HG03196 (cell line): Measurements from ENCODE around the gene PTPRM.
"Not testable (repeated sequence)": the region's sequence is repeated elsewhere in the genome, so short reads cannot be mapped to it uniquely, and the experiment has no call there.

Source experiments
- ATAC-seq: cut with Tn5 transposase; IDR thresholded peaks from one replicate; pipeline ENCODE4 v1.9.1; 2021; ENCODE audit not compliant: unreplicated experiment

The PTPRM gene

GRCh38 chr18:7721532-7721931, 154.4 kb downstream of the PTPRM start:
- no peak for ATAC-seq

- no peak for ATAC-seq
Measured at GRCh38 chr18:7722955-7723354, 155.8 kb downstream of the PTPRM start.

- no peak for ATAC-seq
Measured at GRCh38 chr18:7723558-7723957, 156.4 kb downstream of the PTPRM start.

GRCh38 chr18:7725473-7725872, 158.4 kb downstream of the PTPRM start:
- no peak for ATAC-seq

GRCh38 chr18:7725897-7726296, 158.8 kb downstream of the PTPRM start:
- no peak for ATAC-seq

GRCh38 chr18:7726522-7726921, 159.4 kb downstream of the PTPRM start:
- no peak for ATAC-seq

- no peak for ATAC-seq
Measured at GRCh38 chr18:7727361-7728076, 160.4 kb downstream of the PTPRM start.

GRCh38 chr18:7728297-7728696, 161.2 kb downstream of the PTPRM start:
- no peak for ATAC-seq

GRCh38 chr18:7729868-7730267, 162.8 kb downstream of the PTPRM start:
- ATAC-seq = no peak

GRCh38 chr18:7730682-7731081, 163.6 kb downstream of the PTPRM start:
- no peak for ATAC-seq

- ATAC-seq = no peak
Measured at GRCh38 chr18:7733642-7734041, 166.5 kb downstream of the PTPRM start.

GRCh38 chr18:7735196-7735595, 168.1 kb downstream of the PTPRM start:
- no peak for ATAC-seq

- no peak for ATAC-seq
Measured at GRCh38 chr18:7735626-7736175, 168.6 kb downstream of the PTPRM start.

- ATAC-seq = not testable (repeated sequence)
Measured at GRCh38 chr18:7736526-7736925, 169.4 kb downstream of the PTPRM start.

GRCh38 chr18:7737550-7737949, 170.4 kb downstream of the PTPRM start:
- no peak for ATAC-seq

- no peak for ATAC-seq
Measured at GRCh38 chr18:7740821-7741220, 173.7 kb downstream of the PTPRM start.

- ATAC-seq = no peak
Measured at GRCh38 chr18:7741640-7742039, 174.5 kb downstream of the PTPRM start.

GRCh38 chr18:7742224-7742623, 175.1 kb downstream of the PTPRM start:
- no peak for ATAC-seq

GRCh38 chr18:7743256-7743655, 176.1 kb downstream of the PTPRM start:
- ATAC-seq = no peak

- no peak for ATAC-seq
Measured at GRCh38 chr18:7746106-7746505, 179.0 kb downstream of the PTPRM start.

- no peak for ATAC-seq
Measured at GRCh38 chr18:7748251-7749007, 181.3 kb downstream of the PTPRM start.

- no peak for ATAC-seq
Measured at GRCh38 chr18:7749008-7749405, 181.9 kb downstream of the PTPRM start.
